SK-N-MC (cell line): ENCODE results near the gene PDE7B.

Source experiments
- DNase-seq: peaks from one replicate; pipeline ENCODE4 v3.0.0-alpha.2; 2011; ENCODE audit warnings: low read depth, low spot score
- H3K27ac ChIP-seq: fragments of 200-600 bp; sonication (generic); 2 replicates; pipeline ENCODE4 v1.5.1; 2016; ENCODE audit warnings: mixed run types
- H3K36me3 ChIP-seq: fragments of 200-600 bp; sonication (generic); 2 replicates; pipeline ENCODE4 v1.6.1; 2017; ENCODE audit warnings: antibody characterized with exemption, low read length, mixed read lengths; ENCODE audit not compliant: insufficient read depth
- H3K4me3 ChIP-seq: fragments of 200-600 bp; sonication (generic); 2 replicates; pipeline ENCODE4 v1.5.1; 2016
- H3K9ac ChIP-seq: fragments of 200-600 bp; sonication (generic); 2 replicates; pipeline ENCODE4 v1.8.0; 2017; ENCODE audit warnings: mixed run types, mixed read lengths; ENCODE audit not compliant: insufficient read length
- H3K9me3 ChIP-seq: fragments of 200-600 bp; sonication (generic); 2 replicates; pipeline ENCODE4 v1.6.1; 2017; ENCODE audit warnings: low read depth, mild to moderate bottlenecking, antibody characterized with exemption, low read length, moderate library complexity, mixed read lengths
- EZH2 ChIP-seq: fragments of 200-600 bp; sonication (generic); IDR thresholded peaks from one replicate; pipeline ENCODE4 v1.6.1; 2017; ENCODE audit warnings: antibody characterized with exemption
- FOXP2 ChIP-seq: optimal IDR thresholded peaks from 2 replicates; pipeline ENCODE3; 2011; ENCODE audit warnings: mild to moderate bottlenecking, moderate library complexity; ENCODE audit not compliant: insufficient read depth; ENCODE audit errors: extremely low read length, control extremely low read depth
- POLR2AphosphoS5 ChIP-seq: IDR thresholded peaks from 2 replicates; pipeline ENCODE4 v1.6.1; 2012; ENCODE audit warnings: mild to moderate bottlenecking, low read depth, low read length, borderline replicate concordance

PDE7B gene

GRCh38 chr6:135875446-135875845 is 23.9 kb downstream of the PDE7B start:
- Histone ChIP-seq H3K4me3 (no peak overlapping the region), H3K27ac (no peak overlapping the region), H3K9me3 (no peaks in the 10 kb centered on the region), H3K36me3 (no peaks in the 10 kb centered on the region), H3K9ac (no peak overlapping the region)
- DNase-seq, result no peak
- TF ChIP-seq EZH2 (no peak), POLR2AphosphoS5 (no peak), FOXP2 (no peak)

GRCh38 chr6:135876058-135876457 is 24.6 kb downstream of the PDE7B start:
- no peak overlapping the region for H3K4me3 ChIP-seq
- H3K36me3 ChIP-seq, result no peaks in the 10 kb centered on the region
- no peak overlapping the region for H3K9ac ChIP-seq
- no peak overlapping the region for H3K27ac ChIP-seq
- H3K9me3 ChIP-seq, result no peaks in the 10 kb centered on the region
- no peak for DNase-seq
- no peak for TF ChIP-seq POLR2AphosphoS5
- no peak for TF ChIP-seq FOXP2
- no peak for TF ChIP-seq EZH2

GRCh38 chr6:135877666-135878065 is 26.2 kb downstream of the PDE7B start:
- Histone ChIP-seq H3K9ac (no peak overlapping the region), H3K4me3 (no peak overlapping the region), H3K27ac (no peak overlapping the region), H3K36me3 (no peaks in the 10 kb centered on the region), H3K9me3 (no peaks in the 10 kb centered on the region)
- TF ChIP-seq EZH2, result no peak
- no peak for DNase-seq

GRCh38 chr6:135880066-135880972 is 28.8 kb downstream of the PDE7B start:
- DNase-seq, result no peak
- H3K27ac ChIP-seq, result no peak overlapping the region
- no peak overlapping the region for H3K9ac ChIP-seq
- H3K4me3 ChIP-seq, result no peak overlapping the region
- H3K9me3 ChIP-seq, result no peaks in the 10 kb centered on the region
- TF ChIP-seq FOXP2, result no peak
- no peak for TF ChIP-seq POLR2AphosphoS5
- no peak for TF ChIP-seq EZH2
- no peaks in the 10 kb centered on the region for H3K36me3 ChIP-seq

- no peaks in the 10 kb centered on the region for H3K9me3 ChIP-seq
- no peak for TF ChIP-seq FOXP2
- no peak overlapping the region for H3K4me3 ChIP-seq
- no peak overlapping the region for H3K27ac ChIP-seq
- H3K36me3 ChIP-seq, result no peaks in the 10 kb centered on the region
- no peak overlapping the region for H3K9ac ChIP-seq
- DNase-seq, result no peak
Observed at GRCh38 chr6:135883045-135883444, 31.5 kb downstream of the PDE7B start.

GRCh38 chr6:135883536-135883935 is 32.0 kb downstream of the PDE7B start:
- H3K4me3 ChIP-seq, result no peak overlapping the region
- no peak overlapping the region for H3K9ac ChIP-seq
- DNase-seq, result no peak
- H3K36me3 ChIP-seq, result no peaks in the 10 kb centered on the region
- TF ChIP-seq EZH2, result no peak
- TF ChIP-seq FOXP2, result no peak
- no peak for TF ChIP-seq POLR2AphosphoS5
- no peak overlapping the region for H3K27ac ChIP-seq
- no peaks in the 10 kb centered on the region for H3K9me3 ChIP-seq

- Histone ChIP-seq H3K9ac (no peak overlapping the region), H3K36me3 (no peaks in the 10 kb centered on the region), H3K9me3 (no peaks in the 10 kb centered on the region), H3K4me3 (no peak overlapping the region), H3K27ac (no peak overlapping the region)
- DNase-seq, result no peak
- no peak for TF ChIP-seq EZH2
- TF ChIP-seq POLR2AphosphoS5, result no peak
- no peak for TF ChIP-seq FOXP2
Observed at GRCh38 chr6:135884136-135884535, 32.6 kb downstream of the PDE7B start.

- no peak overlapping the region for H3K4me3 ChIP-seq
- H3K27ac ChIP-seq, result no peak overlapping the region
- no peaks in the 10 kb centered on the region for H3K9me3 ChIP-seq
- no peaks in the 10 kb centered on the region for H3K36me3 ChIP-seq
- no peak for DNase-seq
- TF ChIP-seq EZH2 (no peak), POLR2AphosphoS5 (no peak), FOXP2 (no peak)
- H3K9ac ChIP-seq, result no peak overlapping the region
Observed at GRCh38 chr6:135887069-135887468, 35.6 kb downstream of the PDE7B start.

- TF ChIP-seq FOXP2, result no peak
- no peak for TF ChIP-seq EZH2
- no peak for DNase-seq
- H3K9ac ChIP-seq, result no peak overlapping the region
- no peak overlapping the region for H3K4me3 ChIP-seq
- no peaks in the 10 kb centered on the region for H3K36me3 ChIP-seq
- no peak overlapping the region for H3K27ac ChIP-seq
- H3K9me3 ChIP-seq, result no peaks in the 10 kb centered on the region
Observed at GRCh38 chr6:135888818-135889217, 37.3 kb downstream of the PDE7B start.

- no peak for TF ChIP-seq EZH2
- no peak for TF ChIP-seq FOXP2
- no peak for TF ChIP-seq POLR2AphosphoS5
- H3K36me3 ChIP-seq, result no peaks in the 10 kb centered on the region
- H3K9ac ChIP-seq, result no peak overlapping the region
- H3K27ac ChIP-seq, result no peak overlapping the region
- H3K4me3 ChIP-seq, result no peak overlapping the region
- no peaks in the 10 kb centered on the region for H3K9me3 ChIP-seq
- DNase-seq, result no peak
Observed at GRCh38 chr6:135890876-135891275, 39.4 kb downstream of the PDE7B start.
